GM10266 (cell line): ENCODE measurements around the gene KCTD2.
A peak's percentile ranks its signal among the peaks of the same experiment; 100 is the strongest.
"Not testable (repeated sequence)": the region's sequence is repeated elsewhere in the genome, so short reads cannot be mapped to it uniquely, and the experiment has no call there.

Source experiments
- DNase-seq: peaks from one replicate; pipeline ENCODE4 v3.0.0; 2012; ENCODE audit errors: extremely low spot score
- CTCF ChIP-seq: IDR thresholded peaks from 2 replicates; pipeline ENCODE4 v1.5.1; 2012; ENCODE audit warnings: mild to moderate bottlenecking, low read depth; ENCODE audit not compliant: control insufficient read depth, insufficient read depth; ENCODE audit errors: missing control alignments

KCTD2 gene

DNA sequence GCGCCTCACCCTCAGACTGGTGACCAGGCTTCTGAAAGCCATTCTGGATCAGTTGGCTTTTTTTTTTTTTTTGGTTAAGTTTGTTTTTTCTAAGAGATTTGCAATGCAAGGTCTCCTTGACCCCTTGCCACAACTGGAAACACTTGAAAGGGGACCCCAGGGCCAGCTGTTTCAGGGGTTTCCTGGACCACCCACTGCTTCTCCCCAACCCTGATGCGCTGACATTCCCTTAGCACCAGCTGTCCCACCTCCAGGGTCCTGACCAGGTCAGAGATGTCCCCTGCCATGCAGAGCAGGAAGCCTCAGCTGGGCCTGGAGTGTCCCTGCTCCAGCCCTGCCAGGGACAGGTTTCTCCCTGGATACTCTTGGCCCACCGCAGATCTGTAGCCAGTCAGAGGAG lies 42.7 kb upstream of the KCTD2 start:
- DNase-seq = no peak
- no peak for TF ChIP-seq CTCF

DNA sequence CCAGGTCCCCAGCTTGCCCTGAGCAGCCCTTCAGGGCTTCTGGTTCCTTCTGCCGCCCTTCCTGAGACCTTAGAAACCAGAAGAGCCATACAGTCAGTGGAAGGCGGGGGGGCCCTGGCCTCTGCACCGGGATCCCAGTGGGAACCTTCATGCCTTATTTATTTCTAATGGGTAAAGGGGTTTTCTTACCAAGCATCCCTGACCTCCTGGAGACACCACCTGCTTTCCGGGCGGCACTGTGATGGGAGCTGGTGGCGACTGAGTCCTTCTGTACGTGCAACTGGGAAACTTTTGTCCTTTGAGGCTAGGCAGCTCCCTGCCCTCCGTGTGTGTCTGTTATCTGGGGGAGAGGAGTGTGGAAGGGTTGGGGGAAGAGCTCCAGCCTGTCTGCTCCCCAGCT lies 41.7 kb upstream of the KCTD2 start:
- no peak for DNase-seq
- no peak for TF ChIP-seq CTCF

GRCh38 chr17:75006084-75006483 lies 40.9 kb upstream of the KCTD2 start:
- DNase-seq = not testable (repeated sequence)

DNA sequence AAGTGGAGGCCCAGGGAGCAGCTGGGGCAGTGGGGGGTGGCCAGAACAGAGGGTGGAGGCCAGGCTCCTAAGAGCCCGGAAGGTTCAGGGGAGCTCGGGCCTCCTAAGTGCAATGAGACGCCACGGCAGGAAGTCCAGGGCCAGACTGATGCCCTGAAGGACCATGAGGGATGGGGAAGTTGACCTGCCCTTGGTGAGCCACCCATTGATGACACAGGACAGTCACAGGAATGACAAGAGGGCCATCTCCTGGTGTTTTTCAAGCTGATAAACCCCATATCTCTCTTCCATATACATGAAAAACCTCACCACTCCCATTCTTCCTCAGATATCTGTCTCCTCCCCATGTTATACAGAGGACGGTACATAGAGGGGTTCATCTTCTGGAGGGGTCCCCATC lies 40.4 kb upstream of the KCTD2 start:
- peak; percentile 37 for DNase-seq
- peak; percentile 2 for TF ChIP-seq CTCF

GRCh38 chr17:75008373-75008772 lies 38.7 kb upstream of the KCTD2 start:
- no peak for TF ChIP-seq CTCF
- DNase-seq = no peak

GRCh38 chr17:75009139-75009724 lies 37.8 kb upstream of the KCTD2 start:
- no peak for DNase-seq
- no peak for TF ChIP-seq CTCF

GRCh38 chr17:75010683-75011400 lies 36.2 kb upstream of the KCTD2 start:
- peak; percentile 29 for DNase-seq

More at GRCh38 chr17:75010683-75011400, 36.2 kb upstream of the KCTD2 start:
- TF ChIP-seq CTCF = no peak
